ENCODE measurements around the gene UNC45B.
A peak's percentile ranks its signal among the peaks of the same experiment; 100 is the strongest.
"Not testable (repeated sequence)": the region's sequence is repeated elsewhere in the genome, so short reads cannot be mapped to it uniquely, and the experiment has no call there.

The UNC45B gene

DNA sequence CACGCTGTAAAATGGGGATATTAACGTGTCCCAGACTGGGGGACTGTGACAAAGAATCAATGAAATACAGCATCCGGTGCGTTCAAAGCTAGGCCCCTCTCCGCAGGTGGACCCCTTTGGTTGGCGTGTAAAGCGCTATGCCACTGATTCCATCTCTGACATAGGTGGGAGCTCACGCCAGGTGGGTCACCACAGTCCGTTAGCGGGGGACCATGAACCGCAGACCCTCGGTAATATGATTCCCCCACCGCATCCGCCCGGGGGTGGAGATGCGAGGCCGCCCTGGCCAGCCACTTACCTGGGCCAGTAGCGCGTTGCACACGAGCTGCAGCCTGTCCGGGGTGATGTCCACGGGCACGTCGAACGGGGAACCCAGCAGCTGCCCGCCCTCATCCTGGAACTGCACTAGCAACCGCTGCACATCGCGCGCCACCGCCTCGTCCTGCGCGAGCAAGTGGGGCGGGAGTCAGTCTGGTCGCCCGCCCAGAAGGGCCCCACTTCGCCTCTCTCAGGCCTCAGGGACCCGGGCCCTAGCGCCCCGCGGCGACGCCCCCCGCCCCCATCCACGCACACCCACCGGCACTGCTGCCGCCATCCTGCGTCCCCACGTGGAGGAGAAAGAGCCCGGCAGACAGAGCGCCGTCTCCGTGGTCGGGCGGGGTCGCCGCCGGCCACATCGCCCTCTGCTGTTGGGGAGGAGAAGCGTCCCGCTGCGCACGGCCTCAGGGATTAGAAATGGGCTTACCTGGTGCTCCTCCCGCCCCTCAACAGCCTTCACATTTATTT lies 5.7 kb upstream of the UNC45B start, which contains the start of gene NLE1:
Gene NLE1 (minus strand): TSS at position 623 of the 786 bp plus-strand sequence. CDS start 28 bp downstream, at position 595.
- peak; percentile 81 for DNase-seq (ENCODE audit: low read depth)

DNA sequence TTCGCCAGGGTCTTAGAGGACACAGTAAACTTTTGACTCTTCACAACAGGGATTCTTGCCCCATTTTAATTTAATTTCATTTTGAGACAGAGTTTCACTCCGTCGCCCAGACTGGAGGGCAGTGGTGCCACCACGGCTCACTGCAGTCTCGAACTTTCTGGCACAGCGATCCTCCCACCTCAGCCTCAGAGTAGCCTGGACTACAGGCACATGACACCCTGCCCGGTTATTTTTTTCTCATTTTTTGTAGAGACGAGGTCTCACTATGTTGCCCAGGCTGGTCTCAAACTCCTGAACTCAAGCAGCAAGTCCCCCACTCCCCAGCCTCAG lies 5.2 kb upstream of the UNC45B start:
- no peak for DNase-seq (ENCODE audit: low read depth)

DNA sequence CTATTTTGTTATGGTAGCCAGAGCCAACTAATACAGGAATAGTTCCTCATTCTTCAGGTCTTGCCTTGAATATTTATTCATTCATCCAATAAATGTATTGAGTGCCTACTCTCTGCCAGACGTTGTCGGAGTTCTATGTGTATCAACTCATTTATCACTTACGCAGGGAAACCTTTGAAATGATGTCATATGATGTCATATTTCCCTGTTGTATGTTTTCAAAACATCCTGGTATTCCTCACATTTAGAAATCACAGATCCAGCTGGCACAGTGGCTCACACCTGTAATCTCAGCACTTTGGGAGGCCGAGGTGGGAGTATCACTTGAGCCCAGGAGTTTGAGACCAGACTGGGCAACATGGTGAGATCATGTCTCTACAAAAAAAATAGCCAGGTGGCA lies 2.8 kb upstream of the UNC45B start:
- no peak for DNase-seq (ENCODE audit: low read depth)

DNA sequence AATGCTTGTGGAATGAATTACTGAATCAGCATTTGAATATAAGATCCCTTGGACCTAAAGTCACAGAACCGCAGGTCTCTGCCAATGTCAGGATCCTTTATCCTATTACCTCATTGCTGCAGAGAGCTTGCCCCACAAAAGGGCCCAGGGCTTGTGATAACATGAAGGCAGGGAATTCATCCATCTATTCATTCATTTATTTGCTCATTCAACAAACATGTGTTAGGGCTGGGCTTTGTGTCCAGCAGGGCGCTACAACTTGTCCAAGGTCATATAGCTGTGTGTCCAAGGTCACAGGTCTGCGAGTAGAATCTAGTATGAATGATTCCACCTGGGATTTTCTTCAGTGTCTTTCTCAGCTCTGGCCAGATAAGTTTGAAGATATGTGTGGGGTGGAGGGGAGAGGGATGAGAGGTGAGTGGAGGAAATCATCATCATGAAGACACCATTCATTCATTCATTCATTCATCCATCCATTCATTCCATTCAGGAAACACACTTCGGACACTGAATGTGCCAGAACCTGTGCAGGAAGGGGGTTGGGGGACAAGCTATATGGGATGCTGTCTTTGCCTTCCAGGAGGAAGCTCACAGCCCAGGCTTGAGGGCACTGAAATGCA lies 1.3 kb upstream of the UNC45B start:
- no peak for DNase-seq (ENCODE audit: low read depth)

DNA sequence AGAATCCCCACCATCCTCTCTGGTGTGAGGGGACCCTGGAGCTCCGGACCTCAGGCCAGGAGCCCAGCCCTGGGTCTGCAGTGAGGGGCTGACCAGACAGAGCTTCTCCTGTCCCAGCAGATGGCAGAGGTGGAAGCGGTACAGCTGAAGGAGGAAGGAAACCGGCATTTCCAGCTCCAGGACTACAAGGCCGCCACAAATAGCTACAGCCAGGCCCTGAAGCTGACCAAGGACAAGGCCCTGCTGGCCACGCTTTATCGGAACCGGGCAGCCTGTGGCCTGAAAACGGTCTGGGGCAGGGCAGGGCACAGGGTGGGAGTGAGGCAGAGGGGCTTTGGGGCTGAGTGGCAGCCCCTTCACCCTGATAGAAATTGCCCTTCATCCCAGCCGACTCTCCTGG lies 527 bp downstream of the UNC45B start:
- DNase-seq (ENCODE audit: low read depth), result no peak

DNA sequence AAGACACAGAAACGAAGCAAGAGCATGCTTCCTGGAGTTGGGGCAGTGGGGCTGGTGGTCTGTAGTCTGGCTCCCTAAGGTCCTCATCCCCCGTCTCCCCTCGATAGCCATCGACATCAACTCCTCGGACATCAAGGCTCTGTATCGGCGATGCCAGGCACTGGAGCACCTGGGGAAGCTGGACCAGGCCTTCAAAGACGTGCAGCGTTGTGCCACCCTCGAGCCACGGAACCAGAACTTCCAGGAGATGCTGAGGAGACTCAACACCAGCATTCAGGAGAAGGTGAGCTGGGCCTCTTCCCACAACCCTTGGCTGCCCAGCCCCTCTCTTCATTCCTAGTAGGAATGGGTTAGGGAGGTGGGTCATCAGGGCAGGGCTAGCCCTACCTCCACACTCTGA lies 2.3 kb downstream of the UNC45B start:
- DNase-seq (ENCODE audit: low read depth), result no peak

DNA sequence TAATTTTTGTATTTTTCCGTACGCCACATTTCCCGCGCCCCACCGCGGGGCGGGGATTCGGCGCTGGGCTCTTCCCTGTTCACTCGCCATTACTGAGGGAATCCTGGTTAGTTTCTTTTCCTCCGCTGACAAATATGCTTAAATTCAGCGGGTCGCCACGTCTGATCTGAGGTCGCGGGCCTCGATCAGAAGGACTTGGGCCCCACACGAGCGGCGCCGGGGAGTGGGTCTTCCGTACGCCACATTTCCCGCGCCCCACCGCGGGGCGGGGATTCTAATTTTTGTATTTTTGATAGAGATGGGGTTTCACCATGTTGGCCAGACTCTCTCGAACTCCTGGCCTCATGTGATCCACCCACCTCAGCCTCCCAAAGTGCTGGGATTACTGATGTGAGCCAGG lies 3.5 kb downstream of the UNC45B start:
- not testable (repeated sequence) for DNase-seq (ENCODE audit: low read depth)

DNA sequence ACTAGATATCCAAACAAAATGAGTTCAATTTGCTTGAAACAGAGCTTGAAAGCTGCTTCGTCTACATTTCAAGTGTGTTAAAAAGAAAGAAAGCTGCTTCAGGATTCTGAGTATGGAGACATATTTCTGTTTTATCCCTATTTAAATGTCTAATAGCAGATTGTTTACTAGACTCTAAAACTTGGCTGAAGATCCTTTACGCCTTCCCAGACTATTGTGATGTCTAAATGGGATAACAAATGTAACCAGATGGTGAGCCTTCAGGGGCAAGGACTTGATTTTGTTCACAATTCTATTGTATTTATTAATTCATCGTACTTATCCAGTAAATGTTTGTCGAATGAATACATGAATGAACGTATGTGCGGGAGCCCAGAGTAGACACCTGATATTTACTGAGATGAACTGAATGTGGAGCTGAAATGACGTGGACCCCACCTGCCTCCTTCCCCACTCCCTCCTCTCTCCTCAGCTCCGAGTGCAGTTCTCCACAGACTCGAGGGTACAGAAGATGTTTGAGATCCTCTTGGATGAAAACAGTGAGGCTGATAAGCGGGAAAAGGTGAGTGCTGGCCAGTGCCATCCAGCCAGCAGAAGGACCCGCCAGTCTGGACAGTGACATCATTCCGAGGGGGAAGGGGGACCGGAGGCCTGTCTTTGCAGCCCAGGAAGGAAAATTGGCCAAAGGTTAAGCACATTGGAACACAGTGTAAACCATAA lies 5.0 kb downstream of the UNC45B start:
- no peak for DNase-seq (ENCODE audit: low read depth)

DNA sequence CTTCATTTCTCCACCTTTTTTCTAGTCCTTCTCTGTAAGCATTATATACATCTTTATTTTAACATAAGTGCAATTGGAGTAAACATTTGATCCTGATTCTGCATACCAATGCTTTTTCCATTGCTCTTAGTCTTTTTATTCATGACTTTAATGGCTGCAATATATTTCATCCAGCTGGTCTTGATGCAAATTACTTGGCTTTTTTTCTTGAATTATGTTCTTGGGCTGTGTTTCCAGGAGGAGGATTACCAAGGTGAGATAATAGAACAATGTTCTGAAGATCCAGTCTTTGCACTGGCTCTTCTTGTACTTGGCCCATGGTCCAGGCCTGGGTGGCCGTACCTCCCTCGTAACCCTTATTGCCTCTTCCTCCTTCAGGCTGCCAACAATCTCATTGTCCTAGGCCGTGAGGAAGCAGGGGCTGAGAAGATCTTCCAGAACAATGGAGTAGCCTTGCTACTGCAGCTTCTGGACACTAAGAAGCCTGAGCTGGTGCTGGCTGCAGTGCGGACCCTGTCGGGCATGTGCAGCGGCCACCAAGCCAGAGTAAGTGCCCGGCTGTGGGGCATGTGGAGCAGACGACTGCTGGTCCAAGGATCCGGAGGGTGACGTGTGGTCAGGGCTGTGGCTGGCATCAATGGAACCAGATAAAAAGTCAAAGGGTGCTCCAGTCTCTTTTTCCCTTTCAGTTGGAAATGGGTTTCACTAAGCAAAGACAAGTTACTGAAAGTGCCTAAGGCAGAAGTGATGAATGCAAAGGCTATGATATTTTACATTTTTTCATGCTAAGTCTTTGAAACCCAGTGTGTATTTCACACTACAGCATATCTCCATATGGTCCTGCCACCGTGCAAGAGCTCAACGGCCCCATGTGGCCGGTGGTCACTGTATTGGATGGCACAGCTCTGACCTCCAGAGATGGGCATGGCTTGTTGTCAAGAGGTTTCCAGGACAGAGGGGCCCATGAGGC lies 6.9 kb downstream of the UNC45B start:
- no peak for DNase-seq (ENCODE audit: low read depth)

DNA sequence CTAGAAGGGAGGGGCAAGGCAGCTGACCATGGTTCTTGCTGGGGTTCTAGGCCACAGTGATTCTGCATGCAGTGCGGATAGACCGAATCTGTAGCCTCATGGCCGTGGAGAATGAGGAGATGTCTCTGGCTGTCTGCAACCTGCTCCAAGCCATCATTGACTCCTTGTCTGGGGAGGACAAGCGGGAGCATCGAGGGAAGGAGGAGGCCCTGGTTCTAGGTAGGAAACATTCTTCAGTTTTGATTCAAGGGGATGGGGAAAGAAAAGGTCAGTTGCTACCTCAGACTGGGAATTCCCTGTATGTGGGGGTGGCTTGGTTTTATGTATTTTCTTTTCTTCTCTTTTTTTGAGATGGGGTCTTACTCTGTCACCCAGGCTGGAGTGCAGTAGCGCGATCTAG lies 7.6 kb downstream of the UNC45B start:
- no peak for DNase-seq (ENCODE audit: low read depth)

DNA sequence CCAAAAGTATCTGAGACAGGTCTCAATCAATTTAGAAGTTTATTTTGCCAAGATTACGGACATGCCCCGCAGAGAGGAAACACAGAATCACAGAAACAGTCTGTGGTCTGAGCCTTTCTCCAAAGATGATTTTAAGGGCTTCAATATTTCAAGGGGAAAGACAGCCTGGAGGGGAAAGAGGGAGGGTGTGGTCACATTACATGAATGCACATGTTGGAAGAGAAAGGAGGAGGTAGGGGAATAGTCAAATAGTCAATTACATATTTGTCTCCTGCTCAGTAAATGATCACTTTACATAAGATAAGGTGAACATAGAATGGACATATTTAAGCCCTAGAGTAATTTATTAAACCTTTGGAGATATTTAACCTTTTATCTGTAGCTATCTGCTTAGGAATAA lies 12.3 kb downstream of the UNC45B start:
- DNase-seq (ENCODE audit: low read depth), result no peak

DNA sequence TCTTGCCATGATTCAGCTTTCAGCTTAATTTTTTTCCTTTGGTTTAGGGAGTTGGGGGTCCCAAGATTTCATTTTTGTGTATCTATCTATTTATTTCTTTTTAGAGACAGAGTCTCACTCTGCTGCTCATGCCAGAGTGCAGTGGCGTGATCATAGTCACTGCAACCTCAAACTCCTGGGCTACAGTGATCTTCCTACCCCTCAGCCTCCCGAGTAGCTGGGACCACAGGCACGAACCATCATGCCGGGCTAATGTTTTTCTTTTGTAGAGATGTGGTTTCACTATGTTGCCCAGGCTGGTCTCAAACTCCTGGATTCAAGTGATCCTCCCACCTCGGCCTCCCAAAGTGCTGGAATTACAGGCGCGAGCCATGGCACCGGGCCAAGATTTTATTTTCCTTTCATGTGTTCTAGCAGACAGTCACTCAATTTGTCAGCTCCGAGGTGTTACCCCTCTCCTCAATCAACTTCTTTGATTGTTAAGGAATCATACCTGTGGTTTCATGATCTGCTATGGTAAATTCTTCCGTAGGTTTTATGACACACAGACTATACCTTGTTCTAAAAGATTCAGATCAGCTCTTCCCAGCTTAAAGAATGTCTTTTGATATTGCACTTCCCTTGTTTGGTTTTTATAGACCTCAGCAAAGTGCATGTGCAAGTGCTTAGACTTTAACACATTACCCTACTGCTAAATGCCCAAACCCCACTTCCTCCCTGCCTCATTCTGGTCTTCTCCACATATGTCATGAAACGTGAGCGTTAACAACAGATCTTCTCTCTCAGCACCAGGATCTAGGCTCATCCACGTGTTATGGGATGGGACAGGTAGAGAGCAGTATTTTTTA lies 13.0 kb downstream of the UNC45B start:
- DNase-seq (ENCODE audit: low read depth), result no peak

DNA sequence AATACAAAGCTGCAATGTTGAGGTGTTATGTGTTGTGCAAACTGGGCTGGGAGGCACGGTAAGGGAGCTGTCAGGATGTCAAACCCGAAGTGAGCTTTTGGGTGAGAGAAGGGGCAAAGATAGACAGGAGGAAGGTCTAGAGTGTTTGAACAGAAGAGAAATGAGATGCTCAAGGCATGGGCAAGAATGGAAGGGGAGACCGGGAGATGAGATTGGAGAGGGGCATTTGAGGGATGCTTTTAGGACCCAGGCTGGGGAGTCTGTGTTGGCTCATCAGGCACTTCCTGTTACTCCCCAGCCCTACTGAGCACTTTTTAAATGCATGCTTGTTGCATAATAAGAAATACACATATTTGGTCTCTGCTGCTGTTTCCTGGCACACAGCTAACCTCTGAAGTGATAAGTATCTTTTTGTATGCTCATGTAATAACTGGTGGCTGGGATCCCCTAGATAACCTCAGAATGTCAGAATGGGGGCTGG lies 13.7 kb downstream of the UNC45B start:
- no peak for DNase-seq (ENCODE audit: low read depth)

DNA sequence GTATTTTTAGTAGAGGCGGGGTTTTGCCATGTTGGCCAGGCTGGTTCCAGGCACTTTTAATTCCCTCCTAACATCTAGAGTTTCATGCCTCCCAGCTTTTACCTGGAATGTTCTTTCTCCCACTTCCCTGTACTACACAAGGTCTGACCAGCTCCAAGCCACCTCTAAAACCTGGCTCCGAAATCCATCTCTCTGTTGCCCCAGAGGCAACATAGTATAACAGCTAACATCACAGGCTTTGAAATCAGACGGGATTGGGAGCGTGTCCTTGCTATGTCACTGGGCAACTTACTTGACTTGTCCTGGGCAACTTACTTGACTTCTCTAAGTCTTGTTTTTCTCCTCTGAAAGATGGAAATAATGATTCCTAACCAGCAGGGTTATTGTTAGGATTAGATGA lies 15.1 kb downstream of the UNC45B start:
- DNase-seq (ENCODE audit: low read depth), result no peak

DNA sequence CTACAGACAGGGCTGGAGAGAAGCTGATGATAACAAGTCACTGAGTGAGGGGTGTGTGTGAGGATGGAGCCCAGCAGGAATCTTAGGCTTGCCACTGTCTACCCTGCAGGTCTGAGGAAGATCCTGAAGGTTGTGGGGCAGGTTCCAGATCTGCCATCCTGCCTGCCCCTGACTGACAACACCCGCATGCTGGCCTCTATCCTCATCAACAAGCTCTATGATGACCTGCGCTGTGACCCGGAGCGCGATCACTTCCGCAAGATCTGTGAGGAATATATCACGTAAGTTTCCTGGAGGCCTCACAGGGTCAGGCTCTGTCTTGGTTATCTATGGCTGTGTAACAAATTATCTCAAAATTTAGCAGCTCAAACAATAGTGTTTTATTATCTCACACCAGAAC lies 16.3 kb downstream of the UNC45B start:
- DNase-seq (ENCODE audit: low read depth), result no peak

DNA sequence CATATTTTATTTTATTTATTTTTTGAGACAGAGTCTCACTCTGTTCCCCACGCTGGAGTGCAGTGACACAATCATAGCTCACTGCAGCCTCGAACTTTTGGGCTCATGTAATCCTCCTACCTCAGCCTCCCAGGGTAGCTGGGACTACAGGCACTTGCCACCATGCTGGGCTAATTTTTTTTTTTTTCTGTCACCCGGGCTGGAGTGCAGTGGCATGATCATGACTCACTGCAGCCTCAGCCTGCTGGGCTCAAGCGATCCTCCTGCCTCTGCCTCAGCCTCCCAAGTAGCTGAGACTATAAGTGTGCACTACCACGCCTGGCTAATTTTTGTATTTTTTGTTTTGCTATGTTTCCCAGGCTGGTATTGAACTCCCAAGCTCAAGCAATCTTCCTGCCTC lies 17.1 kb downstream of the UNC45B start:
- no peak for DNase-seq (ENCODE audit: low read depth)

DNA sequence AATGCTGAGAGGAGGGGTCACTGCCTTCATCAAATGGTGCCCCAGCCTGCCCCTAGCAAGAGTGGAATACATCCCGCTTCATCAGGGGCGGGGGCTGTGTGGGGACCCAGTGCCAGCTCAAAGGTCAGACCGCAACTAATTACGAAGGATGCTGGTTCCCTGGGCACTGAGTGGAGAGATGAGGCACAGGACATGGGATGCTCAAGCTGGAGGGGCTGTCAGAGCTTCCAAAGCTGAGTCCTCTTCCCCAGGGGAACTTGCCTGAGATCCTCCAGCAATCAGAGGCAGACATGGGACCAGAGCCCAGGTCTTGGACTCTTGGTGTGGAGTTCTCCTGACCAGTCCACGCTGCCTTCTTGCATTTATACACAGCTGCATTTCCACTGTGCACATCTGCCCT lies 18.9 kb downstream of the UNC45B start:
- no peak for DNase-seq (ENCODE audit: low read depth)

DNA sequence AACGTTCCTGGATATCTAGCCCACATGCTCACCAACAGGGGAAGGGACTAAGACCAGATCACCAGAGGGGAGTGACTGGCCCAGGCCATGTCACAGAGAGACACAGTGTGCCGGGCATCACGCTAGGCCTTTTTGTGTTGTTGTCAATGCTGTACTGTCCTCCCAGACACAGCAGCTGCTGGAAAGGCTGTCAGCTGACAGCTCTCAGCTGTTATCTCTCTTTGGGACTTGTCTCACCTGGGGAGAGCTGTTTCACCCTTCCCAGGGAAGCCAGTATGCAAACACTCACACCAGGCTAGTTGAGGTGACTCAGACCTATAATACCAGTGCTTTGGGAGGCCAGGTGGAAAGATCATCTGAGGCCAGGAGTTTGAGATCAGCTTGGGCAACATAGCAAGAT lies 19.4 kb downstream of the UNC45B start:
- no peak for DNase-seq (ENCODE audit: low read depth)

DNA sequence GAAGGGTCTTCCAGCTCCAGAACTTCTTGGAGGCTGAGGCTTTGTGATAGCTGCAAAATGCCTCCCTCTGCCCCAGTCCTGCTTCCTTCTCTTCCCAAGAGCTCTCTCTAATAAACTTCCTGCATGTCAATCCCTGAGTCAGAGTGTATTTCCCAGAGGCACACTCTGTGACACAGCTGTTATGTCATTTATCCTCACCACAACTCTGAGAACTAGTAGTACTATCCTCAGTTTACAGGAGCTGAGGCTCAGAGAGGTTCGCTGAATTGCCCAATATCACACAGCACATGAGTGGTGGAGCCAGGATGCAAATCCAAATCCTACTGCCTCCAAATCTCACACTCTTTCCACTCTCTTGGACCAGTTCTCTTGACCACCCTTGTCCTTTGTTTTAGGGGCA lies 20.0 kb downstream of the UNC45B start:
- DNase-seq (ENCODE audit: low read depth), result no peak

DNA sequence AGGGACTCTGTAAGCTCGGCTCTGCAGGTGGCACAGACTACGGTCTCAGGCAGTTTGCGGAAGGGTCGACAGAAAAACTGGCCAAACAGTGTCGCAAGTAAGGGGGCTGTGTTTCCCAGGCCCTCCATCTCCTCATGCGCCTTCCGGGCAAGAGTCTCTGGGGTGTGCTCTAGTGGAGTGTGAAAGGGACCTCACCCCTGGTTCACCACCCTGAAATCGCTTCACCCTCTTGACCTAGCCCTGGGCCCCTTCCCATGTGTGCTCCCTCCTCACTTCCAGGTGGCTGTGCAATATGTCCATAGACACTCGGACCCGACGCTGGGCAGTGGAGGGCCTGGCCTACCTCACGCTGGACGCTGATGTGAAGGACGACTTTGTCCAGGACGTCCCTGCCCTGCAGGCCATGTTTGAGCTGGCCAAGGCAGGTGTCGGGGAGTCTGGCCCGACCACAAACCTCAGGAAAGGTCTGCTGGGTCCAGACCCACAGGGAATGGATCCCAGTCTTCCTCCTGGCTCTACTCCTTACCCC lies 22.3 kb downstream of the UNC45B start:
- no peak for DNase-seq (ENCODE audit: low read depth)

Data from stimulated activated CD8-positive, alpha-beta memory T cell treated with anti-CD3 and anti-CD28 coated beads, Interleukin-12 subunit alpha, Interleukin-12 subunit beta, amount 100 ng/mL, for 4 hours (primary cell).